ENCODE measurements around the gene FLT3. TPM values are rescaled to one million over a fixed set of nuclear protein-coding genes. Genes with fewer than 3 reads are reported as not detected.

The FLT3 gene
- total and polyA plus RNA-seq, 4 donors = 0.14 to 0.84 (median 0.42) TPM

DNA sequence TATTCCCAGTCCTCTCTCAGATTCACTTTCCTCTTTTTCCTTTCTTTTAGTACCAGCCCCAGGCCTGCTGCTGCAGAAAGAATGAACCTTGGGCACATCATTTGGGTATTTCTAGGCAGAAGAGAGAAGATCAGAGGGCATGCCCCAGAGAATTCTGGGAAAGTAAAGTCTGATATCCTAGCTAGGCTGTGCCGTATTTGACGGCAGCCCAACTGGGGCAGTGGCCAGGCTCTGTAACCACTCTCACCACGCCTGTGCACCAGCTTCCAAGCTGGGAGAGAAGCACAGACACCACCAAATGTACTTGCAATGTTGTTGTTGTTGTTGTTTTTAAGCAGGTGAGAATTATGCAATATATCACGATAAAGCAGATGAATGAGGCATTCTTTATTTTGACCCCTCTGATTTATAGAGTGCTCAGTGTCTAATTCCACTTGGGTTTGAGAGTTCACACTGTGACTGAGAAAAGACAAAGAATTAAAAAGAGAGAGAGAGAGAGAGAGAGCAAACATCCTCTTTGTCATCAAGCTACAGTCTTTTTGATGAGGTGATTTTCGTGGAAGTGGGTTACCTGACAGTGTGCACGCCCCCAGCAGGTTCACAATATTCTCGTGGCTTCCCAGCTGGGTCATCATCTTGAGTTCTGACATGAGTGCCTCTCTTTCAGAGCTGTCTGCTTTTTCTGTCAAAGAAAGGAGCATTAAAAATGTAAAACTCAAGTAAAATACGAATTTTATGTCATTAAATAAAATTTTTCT, 72.6 kb downstream of the FLT3 start:
- H3K27ac ChIP-seq (ENCODE audit: low read depth in 1 of 2, low read length in 2 of 2) = no peak overlapping the region
- H3K9me3 ChIP-seq (ENCODE audit: control insufficient read depth in 4 of 4, low read length in 3 of 4) = no peaks in the 10 kb centered on the region
- WGBS = 80% methylated on average over 8 of the region's 8 CpGs
- TF ChIP-seq, protein P1, sequence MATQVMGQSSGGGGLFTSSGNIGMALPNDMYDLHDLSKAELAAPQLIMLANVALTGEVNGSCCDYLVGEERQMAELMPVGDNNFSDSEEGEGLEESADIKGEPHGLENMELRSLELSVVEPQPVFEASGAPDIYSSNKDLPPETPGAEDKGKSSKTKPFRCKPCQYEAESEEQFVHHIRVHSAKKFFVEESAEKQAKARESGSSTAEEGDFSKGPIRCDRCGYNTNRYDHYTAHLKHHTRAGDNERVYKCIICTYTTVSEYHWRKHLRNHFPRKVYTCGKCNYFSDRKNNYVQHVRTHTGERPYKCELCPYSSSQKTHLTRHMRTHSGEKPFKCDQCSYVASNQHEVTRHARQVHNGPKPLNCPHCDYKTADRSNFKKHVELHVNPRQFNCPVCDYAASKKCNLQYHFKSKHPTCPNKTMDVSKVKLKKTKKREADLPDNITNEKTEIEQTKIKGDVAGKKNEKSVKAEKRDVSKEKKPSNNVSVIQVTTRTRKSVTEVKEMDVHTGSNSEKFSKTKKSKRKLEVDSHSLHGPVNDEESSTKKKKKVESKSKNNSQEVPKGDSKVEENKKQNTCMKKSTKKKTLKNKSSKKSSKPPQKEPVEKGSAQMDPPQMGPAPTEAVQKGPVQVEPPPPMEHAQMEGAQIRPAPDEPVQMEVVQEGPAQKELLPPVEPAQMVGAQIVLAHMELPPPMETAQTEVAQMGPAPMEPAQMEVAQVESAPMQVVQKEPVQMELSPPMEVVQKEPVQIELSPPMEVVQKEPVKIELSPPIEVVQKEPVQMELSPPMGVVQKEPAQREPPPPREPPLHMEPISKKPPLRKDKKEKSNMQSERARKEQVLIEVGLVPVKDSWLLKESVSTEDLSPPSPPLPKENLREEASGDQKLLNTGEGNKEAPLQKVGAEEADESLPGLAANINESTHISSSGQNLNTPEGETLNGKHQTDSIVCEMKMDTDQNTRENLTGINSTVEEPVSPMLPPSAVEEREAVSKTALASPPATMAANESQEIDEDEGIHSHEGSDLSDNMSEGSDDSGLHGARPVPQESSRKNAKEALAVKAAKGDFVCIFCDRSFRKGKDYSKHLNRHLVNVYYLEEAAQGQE (IDR thresholded peaks at IDR 0.05) = no peak
- TF ChIP-seq EGR1 (IDR thresholded peaks at IDR 0.05; ENCODE audit: low read depth in 2 of 2) (no peak), GABPA (IDR thresholded peaks at IDR 0.05 in 1 of 2, conservative IDR thresholded peaks at IDR 0.05 in 1 of 2) (no peak), TAF1 (conservative IDR thresholded peaks at IDR 0.05) (no peak)
- no peak overlapping the region for H3K4me3 ChIP-seq (ENCODE audit: low read depth in 1 of 3, low read length in 3 of 3)
- no peak for DNase-seq (ENCODE audit: low spot score)
- H3K36me3 ChIP-seq (ENCODE audit: control insufficient read depth in 4 of 4, insufficient read depth in 3 of 4, low read depth in 1 of 4, low read length in 3 of 4) = no peaks in the 10 kb centered on the region
- no peak overlapping the region for H3K9ac ChIP-seq (ENCODE audit: low read depth in 1 of 2, low read length in 2 of 2)
- H3K4me1 ChIP-seq (ENCODE audit: control insufficient read depth in 4 of 4, insufficient read depth in 4 of 4, low read length in 3 of 4) = peaks cover 0 to 10% (median 5%) of the 10 kb centered on the region in 4 donors
- H3K27me3 ChIP-seq (ENCODE audit: control insufficient read depth in 4 of 4, insufficient read depth in 4 of 4, low read length in 3 of 4) = no peaks in the 10 kb centered on the region

DNA sequence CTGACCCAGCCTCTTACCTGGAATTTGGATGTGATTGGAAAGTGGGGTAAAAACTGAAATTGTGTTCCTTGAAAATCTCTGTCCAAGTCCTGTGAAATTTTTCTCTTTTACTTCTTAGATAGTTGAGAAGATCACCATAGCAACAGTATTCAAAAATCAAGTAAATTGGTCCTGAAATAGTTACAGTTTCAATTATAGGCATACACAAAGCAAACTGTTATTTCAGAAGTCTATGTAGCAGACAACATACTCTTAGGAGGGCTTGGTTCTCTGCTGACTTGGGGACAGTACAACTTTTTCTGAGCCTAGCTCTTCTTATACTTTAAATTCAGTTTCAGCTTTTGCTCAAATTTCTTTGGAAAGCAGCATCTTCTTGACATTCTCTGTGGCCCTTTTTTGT, 73.3 kb downstream of the FLT3 start:
- Histone ChIP-seq H3K9ac (ENCODE audit: low read depth in 1 of 2, low read length in 2 of 2) (no peak overlapping the region), H3K36me3 (ENCODE audit: control insufficient read depth in 4 of 4, insufficient read depth in 3 of 4, low read depth in 1 of 4, low read length in 3 of 4) (no peaks in the 10 kb centered on the region), H3K4me1 (ENCODE audit: control insufficient read depth in 4 of 4, insufficient read depth in 4 of 4, low read length in 3 of 4) (peaks cover 0 to 10% (median 5%) of the 10 kb centered on the region in 4 donors), H3K27ac (ENCODE audit: low read depth in 1 of 2, low read length in 2 of 2) (no peak overlapping the region), H3K27me3 (ENCODE audit: control insufficient read depth in 4 of 4, insufficient read depth in 4 of 4, low read length in 3 of 4) (no peaks in the 10 kb centered on the region), H3K4me3 (ENCODE audit: low read depth in 1 of 3, low read length in 3 of 3) (no peak overlapping the region), H3K9me3 (ENCODE audit: control insufficient read depth in 4 of 4, low read length in 3 of 4) (no peaks in the 10 kb centered on the region)
- no peak for DNase-seq (ENCODE audit: low spot score)
- TF ChIP-seq, protein P1 (IDR thresholded peaks at IDR 0.05) = no peak
- TF ChIP-seq GABPA (IDR thresholded peaks at IDR 0.05 in 1 of 2, conservative IDR thresholded peaks at IDR 0.05 in 1 of 2) (no peak), SP1 (IDR thresholded peaks at IDR 0.05) (no peak), CTCF (IDR thresholded peaks at IDR 0.05; ENCODE audit: low read depth, low read length, missing input control) (no peak), HNF4G (IDR thresholded peaks at IDR 0.05) (no peak), ZBTB33 (IDR thresholded peaks at IDR 0.05) (no peak), FOXA2 (IDR thresholded peaks at IDR 0.05) (no peak)
- TF ChIP-seq, protein P2, sequence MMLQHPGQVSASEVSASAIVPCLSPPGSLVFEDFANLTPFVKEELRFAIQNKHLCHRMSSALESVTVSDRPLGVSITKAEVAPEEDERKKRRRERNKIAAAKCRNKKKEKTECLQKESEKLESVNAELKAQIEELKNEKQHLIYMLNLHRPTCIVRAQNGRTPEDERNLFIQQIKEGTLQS (IDR thresholded peaks at IDR 0.05) = no peak

Data from liver (tissue), 9 donors.